Nucleus accumbens (tissue), 56 donors: ENCODE measurements around the gene SRPX2.

Experiments used
- DNase-seq, 56 donors: peaks; one replicate each; lab custom pipeline; 2025; lab: John Stamatoyannopoulos, UW

SRPX2 gene

GRCh38 chrX:100643956-100644860 lies at the start of gene SRPX2:
SRPX2 (plus strand) TSS chrX:100644199; CDS start chrX:100646323, 2,124 bp downstream.
- peak in 4 of 56 donors; percentile 1 to 30 (median 3) for DNase-seq

GRCh38 chrX:100596601-100597000 lies 47.4 kb upstream of the SRPX2 start:
- no peak for DNase-seq

DNA sequence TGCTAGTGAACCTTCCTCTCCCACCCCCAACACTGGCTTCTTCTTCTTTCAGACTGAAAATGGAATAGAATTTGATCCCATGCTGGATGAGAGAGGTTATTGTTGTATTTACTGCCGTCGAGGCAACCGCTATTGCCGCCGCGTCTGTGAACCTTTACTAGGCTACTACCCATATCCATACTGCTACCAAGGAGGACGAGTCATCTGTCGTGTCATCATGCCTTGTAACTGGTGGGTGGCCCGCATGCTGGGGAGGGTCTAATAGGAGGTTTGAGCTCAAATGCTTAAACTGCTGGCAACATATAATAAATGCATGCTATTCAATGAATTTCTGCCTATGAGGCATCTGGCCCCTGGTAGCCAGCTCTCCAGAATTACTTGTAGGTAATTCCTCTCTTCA lies 44.5 kb upstream of the SRPX2 start:
- no peak for DNase-seq

- no peak for DNase-seq
Measured at GRCh38 chrX:100600340-100600739, 43.7 kb upstream of the SRPX2 start.

DNA sequence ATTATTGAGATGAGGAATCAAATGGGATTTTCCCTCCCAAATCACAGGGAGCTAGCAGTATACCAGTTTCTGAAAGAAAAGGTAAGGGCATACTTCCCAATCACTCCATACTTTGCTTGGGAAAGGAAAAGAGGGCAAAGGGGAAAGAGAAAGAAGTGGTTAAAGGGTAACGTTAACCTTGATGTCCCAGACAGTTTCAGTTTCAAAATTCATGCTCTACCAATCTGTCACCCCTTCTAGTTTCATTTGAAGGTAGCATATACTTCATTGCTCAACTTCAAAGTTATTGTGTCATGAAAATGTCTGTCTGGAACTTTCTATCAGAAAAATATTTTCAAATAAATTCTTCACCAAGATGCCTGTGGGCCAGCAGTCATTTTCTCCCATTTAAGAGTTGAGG lies 43.2 kb upstream of the SRPX2 start:
- DNase-seq, result no peak

DNA sequence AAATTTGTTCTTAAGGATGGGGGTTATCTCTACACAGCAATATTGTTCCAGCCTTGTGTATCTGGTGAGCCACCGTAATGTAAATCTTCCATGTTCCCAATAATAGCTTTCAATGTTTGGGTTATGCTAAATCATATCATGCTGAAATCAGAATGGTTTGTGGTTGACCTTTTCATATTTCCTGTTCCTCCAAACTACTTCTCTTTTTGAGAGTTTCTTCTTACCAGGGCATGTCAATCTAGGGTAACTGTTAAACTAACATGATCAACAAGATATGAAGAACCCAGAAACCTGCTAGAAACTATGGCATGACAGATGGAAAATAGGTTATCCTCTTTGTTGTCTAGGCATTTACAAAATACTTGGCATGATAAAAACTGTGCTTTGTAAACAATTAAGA lies 37.2 kb upstream of the SRPX2 start:
- no peak for DNase-seq

DNA sequence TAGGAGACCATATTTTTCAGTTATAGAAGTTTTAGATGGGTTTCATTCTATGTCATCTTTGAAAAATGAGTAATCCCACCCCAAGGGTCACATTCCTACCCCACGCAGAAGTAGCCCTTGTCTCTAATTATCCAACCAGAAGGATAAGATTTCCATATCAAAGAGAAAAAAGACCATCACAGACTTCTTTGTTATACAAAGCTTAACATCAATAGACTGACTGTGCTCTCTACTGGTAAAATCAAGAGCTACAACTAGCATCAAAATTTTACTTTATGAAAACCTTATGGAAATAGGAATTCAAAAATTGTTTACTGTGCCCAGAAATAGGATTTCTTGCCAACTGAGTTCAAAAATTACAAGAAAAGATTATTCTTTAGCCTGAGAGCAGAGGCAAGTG lies 34.4 kb upstream of the SRPX2 start:
- DNase-seq, result no peak

GRCh38 chrX:100611951-100612350 lies 32.0 kb upstream of the SRPX2 start:
- DNase-seq, result no peak

DNA sequence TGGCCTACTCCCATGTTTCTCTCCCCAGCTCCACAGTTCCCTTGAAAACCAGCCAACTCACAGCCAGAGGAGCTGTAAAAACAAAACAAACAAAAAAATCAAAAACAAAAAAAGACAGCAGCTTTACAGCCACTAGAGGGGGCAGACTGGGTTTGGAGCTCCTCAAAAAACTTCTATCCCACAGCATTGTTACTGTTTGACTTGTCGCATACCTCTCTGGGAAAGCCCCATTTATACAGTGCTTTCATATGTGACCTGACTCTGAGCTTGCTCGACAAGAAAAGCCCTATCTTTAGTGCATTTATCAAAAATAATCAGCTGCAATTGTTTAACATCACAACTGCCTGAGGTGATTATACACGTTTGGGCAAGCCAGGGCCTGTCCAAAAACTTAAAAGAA lies 29.0 kb upstream of the SRPX2 start:
- no peak for DNase-seq

- peak in 1 of 56 donors; percentile 0 for DNase-seq
Measured at GRCh38 chrX:100623001-100623400, 21.0 kb upstream of the SRPX2 start.

- no peak for DNase-seq
Measured at GRCh38 chrX:100625985-100626491, 18.0 kb upstream of the SRPX2 start.

DNA sequence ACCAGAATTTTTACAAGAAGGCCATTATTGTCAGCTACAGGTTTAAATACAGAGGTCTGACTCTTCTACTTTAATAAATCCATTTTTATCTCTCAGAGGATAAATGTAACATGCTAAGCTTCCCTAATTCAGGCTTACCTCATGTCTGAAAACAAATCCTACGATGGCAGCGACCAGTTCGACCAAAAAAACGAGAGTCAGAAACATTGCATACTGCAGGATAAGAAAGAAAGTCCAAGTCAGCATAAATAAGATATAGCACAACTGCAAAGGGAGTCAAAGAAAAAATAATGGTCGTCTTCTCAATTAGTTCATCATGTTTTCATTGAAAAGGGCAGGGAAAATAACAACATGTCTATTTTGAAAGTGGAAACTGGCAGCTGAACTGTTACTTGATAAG lies 9.0 kb upstream of the SRPX2 start:
- no peak for DNase-seq

DNA sequence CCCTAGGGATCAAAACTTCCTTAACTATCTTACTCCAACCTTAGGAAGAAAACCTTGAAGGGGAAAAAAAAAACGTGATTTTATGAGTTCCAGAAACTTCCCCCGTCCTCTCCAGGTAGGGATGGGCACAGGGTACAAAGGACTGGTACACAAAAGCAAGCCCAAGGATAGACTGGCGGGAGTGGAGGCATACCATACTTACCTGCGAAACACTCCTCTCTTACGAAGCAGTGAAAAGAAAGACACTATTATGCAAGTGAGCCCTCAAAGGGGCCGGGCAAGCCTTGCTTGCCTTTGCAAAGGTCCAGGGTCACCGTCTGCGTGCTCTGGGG lies 8.0 kb upstream of the SRPX2 start:
- no peak for DNase-seq

- DNase-seq, result peak in 52 of 56 donors; percentile 1 to 80 (median 36)
Measured at GRCh38 chrX:100636321-100636991, 7.5 kb upstream of the SRPX2 start, which contains the start of gene TSPAN6. TSPAN6 (minus strand) TSS chrX:100636806; CDS start chrX:100636694, 112 bp downstream.

DNA sequence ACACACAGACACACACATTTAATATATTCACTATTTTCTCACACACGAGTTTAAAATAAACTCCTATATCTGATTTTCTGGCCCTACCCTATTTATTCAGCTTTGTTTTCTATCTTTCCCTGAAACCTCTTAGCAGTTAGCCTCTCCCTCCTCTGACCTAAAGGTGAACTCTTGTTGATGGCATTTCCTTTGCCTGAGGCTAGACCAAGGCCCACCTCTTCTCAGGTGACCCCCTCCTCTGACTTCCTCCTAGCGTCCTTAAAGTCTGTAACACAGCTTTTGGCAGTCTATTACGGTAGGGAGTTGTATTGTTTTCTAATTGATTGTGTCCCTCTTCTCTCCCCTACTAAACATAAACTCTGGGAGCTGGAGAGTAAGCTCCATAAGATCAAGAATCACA lies 1.7 kb upstream of the SRPX2 start:
- DNase-seq, result no peak

DNA sequence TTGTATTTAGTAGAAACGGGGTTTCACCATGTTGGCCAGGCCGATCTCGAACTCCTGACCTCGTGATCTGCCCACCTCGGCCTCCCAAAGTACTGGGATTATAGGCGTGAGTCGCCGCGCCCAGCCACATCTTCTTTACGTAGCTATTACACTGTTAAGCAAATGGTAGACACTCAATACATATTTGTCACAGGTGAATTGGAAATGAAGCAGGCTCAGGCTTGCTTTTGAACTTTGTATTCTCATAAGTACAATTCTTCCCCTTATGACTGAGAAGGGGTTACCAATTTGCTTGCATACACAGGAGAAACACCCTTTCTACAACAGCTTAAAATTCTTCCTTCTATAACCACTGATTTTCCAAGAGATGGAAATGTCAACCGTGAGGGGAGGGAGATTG lies 787 bp upstream of the SRPX2 start:
- DNase-seq, result no peak

DNA sequence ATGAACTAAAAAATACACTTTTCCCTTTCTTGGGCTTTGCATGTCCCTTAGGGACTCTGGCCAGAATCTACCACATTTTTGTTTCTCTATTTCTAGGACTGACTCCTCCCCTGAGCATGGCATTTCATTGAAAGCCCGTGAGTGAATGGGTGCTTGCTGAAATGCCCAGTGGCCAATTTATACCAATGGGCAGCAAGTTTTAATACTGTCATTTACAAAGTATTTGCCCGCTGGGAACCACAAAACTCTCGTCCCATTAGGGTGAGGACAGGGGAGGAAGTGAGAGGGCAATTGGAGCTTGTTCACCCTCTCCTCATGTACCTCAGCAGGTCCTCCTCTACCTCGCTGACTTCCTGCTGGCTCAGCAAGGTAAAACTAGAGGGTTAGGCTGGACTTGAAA lies 1.1 kb downstream of the SRPX2 start:
- no peak for DNase-seq

DNA sequence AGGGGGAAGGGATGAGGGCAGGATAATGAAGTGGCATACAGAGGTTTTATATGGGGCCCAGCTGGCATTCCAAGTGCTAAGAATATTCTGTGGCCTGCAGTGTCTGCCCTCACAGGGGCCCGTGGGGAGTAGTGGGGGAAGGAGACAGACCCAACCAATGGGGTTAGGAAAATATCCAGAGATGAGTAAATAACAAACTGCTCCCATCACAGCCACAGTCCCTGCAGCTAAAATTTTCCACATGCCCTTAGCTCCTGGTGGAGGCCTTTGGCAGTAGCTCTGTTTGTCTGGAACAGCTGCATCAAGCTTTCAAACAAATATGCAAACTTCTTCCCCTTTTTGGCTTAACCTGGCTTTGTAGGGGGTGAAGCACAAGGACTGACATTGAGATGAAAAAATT lies 3.1 kb downstream of the SRPX2 start:
- DNase-seq, result no peak

GRCh38 chrX:100647739-100648138 lies 3.7 kb downstream of the SRPX2 start:
- no peak for DNase-seq

DNA sequence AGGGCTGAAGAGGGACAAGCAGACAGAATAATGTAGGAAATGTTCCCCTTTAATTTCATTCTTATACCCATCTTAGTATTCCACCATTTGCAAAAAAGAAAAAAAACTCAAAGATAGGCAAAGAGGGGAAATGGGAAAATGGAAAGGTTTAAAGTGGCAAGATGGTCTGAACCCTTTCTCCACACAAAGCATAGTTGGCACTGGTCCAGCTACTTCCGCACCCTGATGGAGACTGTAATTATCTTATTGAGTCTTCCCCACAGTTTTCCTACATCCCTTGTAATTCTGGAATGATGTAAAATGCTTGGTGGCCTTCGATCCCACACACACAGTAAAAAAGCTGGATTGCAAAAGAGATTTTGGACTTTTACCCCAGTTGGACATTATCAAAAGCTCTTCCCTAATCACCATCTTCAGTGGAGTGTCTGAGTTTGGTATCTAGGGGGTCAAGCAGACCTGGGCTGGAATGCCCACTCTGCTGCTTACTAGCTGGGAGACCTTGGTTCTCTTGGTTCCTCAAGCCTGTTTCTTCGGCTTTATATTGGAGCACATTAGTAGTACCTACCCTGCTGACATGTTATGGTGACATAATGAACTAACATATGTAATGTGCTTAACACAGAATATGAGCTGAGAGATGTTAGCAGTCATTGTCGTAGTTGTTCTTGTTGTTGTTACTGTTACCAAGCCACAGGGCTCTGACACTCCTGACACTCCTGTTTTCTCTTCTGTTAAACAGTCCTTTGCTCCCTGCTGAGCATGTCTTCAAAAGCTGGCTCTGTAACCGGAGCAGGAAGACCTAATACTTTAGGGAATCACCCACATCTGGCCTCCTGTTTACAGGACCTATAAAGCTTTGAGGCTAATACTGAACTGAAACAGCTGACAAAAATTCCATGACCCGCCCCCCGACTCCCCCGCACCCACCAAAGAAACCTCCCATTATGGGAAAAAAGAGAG lies 4.7 kb downstream of the SRPX2 start:
- DNase-seq, result no peak
